Osteocyte (in vitro differentiated cells): Measurements from ENCODE around the gene VRTN. TPM values are rescaled to one million over a fixed set of nuclear protein-coding genes. Genes with fewer than 3 reads are reported as not detected.
A peak's percentile ranks its signal among the peaks of the same experiment; 100 is the strongest.

Experiments used
- DNase-seq: peaks from one replicate; pipeline ENCODE4 v3.0.0; 2021; ENCODE audit warnings: mixed read lengths; ENCODE audit not compliant: unreplicated experiment; ENCODE audit errors: extremely low spot score
- H3K27ac Mint-ChIP-seq: one replicate; pipeline ENCODE4 v1.8.0; 2021; ENCODE audit warnings: mild to moderate bottlenecking, mixed read lengths; ENCODE audit not compliant: unreplicated experiment
- H3K27me3 Mint-ChIP-seq: one replicate; pipeline ENCODE4 v1.8.0; 2021; ENCODE audit warnings: mixed read lengths; ENCODE audit not compliant: unreplicated experiment
- H3K36me3 Mint-ChIP-seq: one replicate; pipeline ENCODE4 v1.8.0; 2021; ENCODE audit warnings: mixed read lengths; ENCODE audit not compliant: unreplicated experiment
- H3K4me1 Mint-ChIP-seq: one replicate; pipeline ENCODE4 v1.8.0; 2021; ENCODE audit warnings: mixed read lengths; ENCODE audit not compliant: unreplicated experiment
- H3K4me3 Mint-ChIP-seq: one replicate; pipeline ENCODE4 v1.8.0; 2021; ENCODE audit warnings: mild to moderate bottlenecking, moderate library complexity, mixed read lengths; ENCODE audit not compliant: unreplicated experiment
- H3K9me3 Mint-ChIP-seq: one replicate; pipeline ENCODE4 v1.8.0; 2021; ENCODE audit warnings: mixed read lengths; ENCODE audit not compliant: unreplicated experiment
- long read RNA-seq: library from polyadenylated mRNA; unstranded; transcript quantifications from one replicate; pipeline ENCODE4 v2.0.0, GENCODE V29; 2021
- total RNA-seq: library from RNA; stranded (reverse); gene quantifications from 2 replicates; pipeline ENCODE4 v1.2.1, GENCODE V29; 2021
- TF ChIP-seq, protein P1 (sequence below): fragments of 200-600 bp; sonication (generic); IDR thresholded peaks from 2 replicates; pipeline ENCODE4 v1.5.0; 2021; ENCODE audit warnings: antibody characterized with exemption, mild to moderate bottlenecking, moderate library complexity

Gene VRTN, protein sequence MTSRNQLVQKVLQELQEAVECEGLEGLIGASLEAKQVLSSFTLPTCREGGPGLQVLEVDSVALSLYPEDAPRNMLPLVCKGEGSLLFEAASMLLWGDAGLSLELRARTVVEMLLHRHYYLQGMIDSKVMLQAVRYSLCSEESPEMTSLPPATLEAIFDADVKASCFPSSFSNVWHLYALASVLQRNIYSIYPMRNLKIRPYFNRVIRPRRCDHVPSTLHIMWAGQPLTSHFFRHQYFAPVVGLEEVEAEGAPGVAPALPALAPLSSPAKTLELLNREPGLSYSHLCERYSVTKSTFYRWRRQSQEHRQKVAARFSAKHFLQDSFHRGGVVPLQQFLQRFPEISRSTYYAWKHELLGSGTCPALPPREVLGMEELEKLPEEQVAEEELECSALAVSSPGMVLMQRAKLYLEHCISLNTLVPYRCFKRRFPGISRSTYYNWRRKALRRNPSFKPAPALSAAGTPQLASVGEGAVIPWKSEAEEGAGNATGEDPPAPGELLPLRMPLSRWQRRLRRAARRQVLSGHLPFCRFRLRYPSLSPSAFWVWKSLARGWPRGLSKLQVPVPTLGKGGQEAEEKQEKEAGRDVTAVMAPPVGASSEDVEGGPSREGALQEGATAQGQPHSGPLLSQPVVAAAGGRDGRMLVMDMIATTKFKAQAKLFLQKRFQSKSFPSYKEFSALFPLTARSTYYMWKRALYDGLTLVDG
- total RNA-seq: not detected in 2 replicates
- long read RNA-seq: 0 reads

DNA sequence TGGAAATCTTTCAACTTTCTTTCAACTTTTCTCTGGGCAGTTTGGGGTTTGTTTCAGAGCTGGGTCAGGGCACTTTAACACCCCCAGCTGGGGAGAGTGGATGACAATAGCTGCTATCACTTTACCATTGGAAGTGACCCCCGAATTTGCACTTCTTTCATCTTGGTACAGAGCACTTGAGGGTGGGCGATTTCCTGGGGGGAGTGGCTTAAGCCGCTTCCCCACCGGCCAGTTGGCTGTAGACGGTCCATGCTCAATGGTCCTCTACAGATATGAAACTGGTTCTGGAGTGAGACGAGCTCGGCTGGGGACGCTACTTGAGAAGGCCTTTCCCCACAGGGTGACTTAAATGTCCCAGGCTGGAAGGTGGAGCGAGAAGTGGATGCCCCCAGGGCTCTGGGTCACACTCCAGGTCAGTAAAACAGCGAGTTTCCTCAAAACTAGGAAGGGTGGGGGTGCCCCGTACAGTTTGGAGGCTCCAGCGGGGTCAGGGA is at the start of gene VRTN:
VRTN (plus strand) TSS at position 231 of the 494 bp plus-strand sequence. CDS start 8,313 bp downstream, outside the sequence.
- TF ChIP-seq, protein P1, sequence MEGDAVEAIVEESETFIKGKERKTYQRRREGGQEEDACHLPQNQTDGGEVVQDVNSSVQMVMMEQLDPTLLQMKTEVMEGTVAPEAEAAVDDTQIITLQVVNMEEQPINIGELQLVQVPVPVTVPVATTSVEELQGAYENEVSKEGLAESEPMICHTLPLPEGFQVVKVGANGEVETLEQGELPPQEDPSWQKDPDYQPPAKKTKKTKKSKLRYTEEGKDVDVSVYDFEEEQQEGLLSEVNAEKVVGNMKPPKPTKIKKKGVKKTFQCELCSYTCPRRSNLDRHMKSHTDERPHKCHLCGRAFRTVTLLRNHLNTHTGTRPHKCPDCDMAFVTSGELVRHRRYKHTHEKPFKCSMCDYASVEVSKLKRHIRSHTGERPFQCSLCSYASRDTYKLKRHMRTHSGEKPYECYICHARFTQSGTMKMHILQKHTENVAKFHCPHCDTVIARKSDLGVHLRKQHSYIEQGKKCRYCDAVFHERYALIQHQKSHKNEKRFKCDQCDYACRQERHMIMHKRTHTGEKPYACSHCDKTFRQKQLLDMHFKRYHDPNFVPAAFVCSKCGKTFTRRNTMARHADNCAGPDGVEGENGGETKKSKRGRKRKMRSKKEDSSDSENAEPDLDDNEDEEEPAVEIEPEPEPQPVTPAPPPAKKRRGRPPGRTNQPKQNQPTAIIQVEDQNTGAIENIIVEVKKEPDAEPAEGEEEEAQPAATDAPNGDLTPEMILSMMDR: no peak
- Mint-ChIP-seq H3K9me3 (no peaks in the 10 kb centered on the region), H3K27ac (no peak within 1 kb of the TSS), H3K4me1 (peaks cover 10% of the 10 kb centered on the region), H3K36me3 (no peaks in the 10 kb centered on the region), H3K27me3 (peaks cover 50% of the 10 kb centered on the region), H3K4me3 (no peak within 1 kb of the TSS)
- DNase-seq: no peak

DNA sequence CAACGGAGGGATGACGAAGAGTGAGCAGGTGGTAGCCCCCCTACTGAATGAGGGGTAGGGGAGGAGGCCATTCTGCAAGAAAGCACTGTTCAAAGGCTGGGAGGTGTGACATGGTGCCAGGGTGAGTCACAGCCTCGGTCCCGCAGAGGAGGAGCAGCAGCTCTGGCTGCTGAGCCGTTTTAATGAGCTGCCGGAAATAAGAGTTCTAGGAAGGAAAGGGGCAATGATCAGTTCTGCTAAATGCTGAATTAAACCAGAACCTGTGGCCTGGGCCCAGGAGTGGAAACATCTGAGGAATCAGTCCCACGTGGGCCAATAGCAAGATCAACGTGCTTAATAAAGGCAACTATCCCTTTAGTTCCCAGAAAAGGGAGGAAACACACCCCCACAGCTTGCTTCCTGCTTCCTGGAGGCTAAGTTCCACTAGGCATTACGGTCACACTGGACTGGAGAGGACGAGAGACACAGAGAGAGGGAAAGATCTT is 49.2 kb upstream of the VRTN start:
- DNase-seq: no peak
- H3K36me3 Mint-ChIP-seq: peaks cover 23% of the 10 kb centered on the region
- H3K4me1 Mint-ChIP-seq: peaks cover 19% of the 10 kb centered on the region
- H3K27ac Mint-ChIP-seq: no peak overlapping the region
- no peaks in the 10 kb centered on the region for H3K27me3 Mint-ChIP-seq
- H3K4me3 Mint-ChIP-seq: no peak overlapping the region
- H3K9me3 Mint-ChIP-seq: no peaks in the 10 kb centered on the region
- TF ChIP-seq, protein P1: no peak

DNA sequence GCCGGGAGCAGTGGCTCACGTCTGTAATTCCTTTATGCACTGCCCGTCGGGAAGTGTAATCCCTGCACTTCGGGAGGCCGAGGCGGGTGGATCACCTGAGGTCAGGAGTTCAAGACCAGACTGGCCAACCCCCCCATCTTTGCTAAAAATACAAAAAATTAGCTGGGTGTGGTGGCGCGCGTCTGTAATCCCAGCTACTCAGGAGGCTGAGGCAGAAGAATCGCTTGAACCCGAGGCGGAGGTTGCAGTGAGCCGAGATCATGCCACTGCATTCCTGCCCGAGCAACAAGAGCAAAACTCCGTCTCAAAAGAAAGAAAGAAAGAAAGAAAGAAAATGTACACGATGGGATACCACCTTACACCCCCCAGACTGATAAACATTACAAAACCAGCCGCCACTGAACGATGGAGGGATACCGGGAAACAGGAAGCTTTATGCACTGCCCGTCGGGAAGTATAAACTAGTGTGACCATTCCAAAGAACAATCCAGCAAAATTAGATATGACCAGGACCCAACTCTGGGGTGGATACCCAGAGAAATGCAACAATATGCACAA is 46.6 kb upstream of the VRTN start:
- TF ChIP-seq, protein P1: no peak
- Mint-ChIP-seq H3K4me3 (peak overlapping the region; percentile 84), H3K36me3 (peaks cover 21% of the 10 kb centered on the region), H3K4me1 (peaks cover 19% of the 10 kb centered on the region), H3K27ac (peak overlapping the region; percentile 91), H3K27me3 (no peaks in the 10 kb centered on the region), H3K9me3 (no peaks in the 10 kb centered on the region)
- no peak for DNase-seq

DNA sequence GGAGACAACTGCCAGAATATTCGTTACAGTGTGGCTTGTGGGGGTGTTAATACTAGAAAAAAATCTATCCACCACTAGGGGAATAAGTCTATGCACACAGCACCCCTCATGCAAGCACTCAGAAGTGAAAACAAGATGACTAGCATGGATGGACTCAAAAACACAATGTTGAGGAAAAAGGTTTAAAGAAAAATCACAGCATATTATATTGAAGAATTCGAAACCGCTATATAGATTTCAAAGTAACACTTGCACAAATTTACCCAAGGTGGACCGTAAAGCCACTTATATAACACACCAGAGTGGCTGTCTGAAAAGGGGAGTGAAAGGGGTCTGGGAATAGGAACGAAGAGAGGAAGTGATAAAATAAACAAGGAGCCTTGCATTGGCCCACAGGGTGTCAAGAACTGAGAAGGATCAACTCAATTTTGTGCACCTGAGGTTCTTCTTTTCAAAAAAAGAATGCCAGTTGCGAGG is 46.1 kb upstream of the VRTN start:
- Mint-ChIP-seq H3K36me3 (peaks cover 20% of the 10 kb centered on the region), H3K27me3 (peaks cover 3% of the 10 kb centered on the region), H3K4me3 (peak overlapping the region; percentile 84), H3K27ac (peak overlapping the region; percentile 91), H3K4me1 (peaks cover 19% of the 10 kb centered on the region), H3K9me3 (no peaks in the 10 kb centered on the region)
- no peak for DNase-seq
- TF ChIP-seq, protein P1: peak; percentile 57
